OCI-LY7 (cell line): ENCODE measurements around the gene PHKG2. TPM values are rescaled to one million over a fixed set of nuclear protein-coding genes. Genes with fewer than 3 reads are reported as not detected.

Experiments
- BruUV-seq: library from RNA; stranded (reverse); fragments of 400-500 nt; replicated peaks from 2 replicates; lab custom pipeline; 2021; lab: Mats Ljungman, UMichigan
- CTCF ChIA-PET: fragments of 300-600 bp; sonication (Branson Sonifier 250); formaldehyde crosslinking; loops from one replicate; lab custom pipeline; 2022; ENCODE audit warnings: antibody characterized with exemption; ENCODE audit not compliant: unreplicated experiment; lab: Charles Lee
- POLR2A ChIA-PET: fragments of 300-600 bp; sonication (Branson Sonifier 250); formaldehyde crosslinking; loops from one replicate; lab custom pipeline; 2022; ENCODE audit warnings: antibody characterized with exemption; lab: Charles Lee
- DNase-seq: peaks from one replicate; pipeline ENCODE4 v3.0.0-alpha.2; 2015; ENCODE audit warnings: low spot score
- H2AFZ ChIP-seq: fragments of 200-600 bp; sonication (generic), shearing (Covaris generic); 2 replicates; pipeline ENCODE4 v1.6.1; 2014; ENCODE audit warnings: mild to moderate bottlenecking, antibody characterized with exemption, low read length, moderate library complexity
- H3K27ac ChIP-seq: fragments of 200-600 bp; sonication (generic); 2 replicates; pipeline ENCODE4 v1.5.1; 2014; ENCODE audit warnings: mixed run types, low read depth, mild to moderate bottlenecking, moderate library complexity, low read length, inconsistent platforms; ENCODE audit not compliant: poor library complexity, severe bottlenecking
- H3K36me3 ChIP-seq: fragments of 200-600 bp; sonication (generic); 2 replicates; pipeline ENCODE4 v1.6.1; 2014; ENCODE audit warnings: mild to moderate bottlenecking, antibody characterized with exemption, low read length, moderate library complexity, mixed read lengths; ENCODE audit not compliant: insufficient read depth
- H3K4me1 ChIP-seq: fragments of 200-600 bp; sonication (generic); 2 replicates; pipeline ENCODE4 v1.5.1; 2014; ENCODE audit warnings: mild to moderate bottlenecking, low read length; ENCODE audit not compliant: insufficient read depth, poor library complexity, severe bottlenecking
- H3K4me2 ChIP-seq: fragments of 200-600 bp; sonication (generic); 2 replicates; pipeline ENCODE4 v1.6.1; 2014; ENCODE audit warnings: mild to moderate bottlenecking, low read length
- H3K4me3 ChIP-seq: fragments of 200-600 bp; sonication (generic); 2 replicates; pipeline ENCODE4 v1.5.1; 2014; ENCODE audit warnings: mild to moderate bottlenecking, low read depth, low read length; ENCODE audit not compliant: poor library complexity, severe bottlenecking
- H3K79me2 ChIP-seq: fragments of 200-600 bp; sonication (generic); 2 replicates; pipeline ENCODE4 v1.6.1; 2016; ENCODE audit warnings: low read depth, mild to moderate bottlenecking, low read length, moderate library complexity, mixed read lengths; ENCODE audit not compliant: insufficient read depth
- H3K9me2 ChIP-seq: fragments of 200-600 bp; sonication (generic); 2 replicates; pipeline ENCODE4 v1.6.1; 2016; ENCODE audit warnings: mild to moderate bottlenecking, low read length, mixed read lengths; ENCODE audit not compliant: insufficient read depth
- H3K9me3 ChIP-seq: fragments of 200-600 bp; sonication (generic); 2 replicates; pipeline ENCODE4 v1.6.1; 2014; ENCODE audit warnings: mild to moderate bottlenecking, mixed run types, low read length, mixed read lengths
- H4K20me1 ChIP-seq: fragments of 200-600 bp; sonication (generic); 2 replicates; pipeline ENCODE4 v1.6.1; 2014; ENCODE audit warnings: mild to moderate bottlenecking, antibody characterized with exemption, low read length, moderate library complexity, mixed read lengths; ENCODE audit not compliant: insufficient read depth
- CTCF ChIP-seq: fragments of 200-600 bp; sonication (generic); conservative IDR thresholded peaks from 2 replicates; pipeline ENCODE4 v1.5.1; 2014; ENCODE audit warnings: mild to moderate bottlenecking, antibody characterized with exemption, low read length, moderate library complexity, mixed read lengths
- EZH2phosphoT487 ChIP-seq: fragments of 200-600 bp; sonication (generic); IDR thresholded peaks from 2 replicates; pipeline ENCODE4 v1.6.1; 2018; ENCODE audit warnings: low read depth, borderline replicate concordance, mild to moderate bottlenecking, mixed run types, antibody characterized with exemption, low read length, moderate library complexity, mixed read lengths
- intact Hi-C: fragments of 100-400 bp; cut with micrococcal nuclease; formaldehyde crosslinking; loops from one replicate; pipeline ENCODE4 v1.10.0; 2022; ENCODE audit not compliant: unreplicated experiment
- total RNA-seq, 2 experiments: library from RNA; depleted of rRNA in 1 of 2; stranded (reverse); fragments of >200 nt in 1 of 2; shearing (Covaris generic) in 1 of 2; gene quantifications; 2 replicates each; pipeline ENCODE4 v1.2.3, GENCODE V29; 2014 to 2022

PHKG2 gene
- total RNA-seq, 2 experiments from 2014 or later = 40.5 to 41.9 TPM

DNA sequence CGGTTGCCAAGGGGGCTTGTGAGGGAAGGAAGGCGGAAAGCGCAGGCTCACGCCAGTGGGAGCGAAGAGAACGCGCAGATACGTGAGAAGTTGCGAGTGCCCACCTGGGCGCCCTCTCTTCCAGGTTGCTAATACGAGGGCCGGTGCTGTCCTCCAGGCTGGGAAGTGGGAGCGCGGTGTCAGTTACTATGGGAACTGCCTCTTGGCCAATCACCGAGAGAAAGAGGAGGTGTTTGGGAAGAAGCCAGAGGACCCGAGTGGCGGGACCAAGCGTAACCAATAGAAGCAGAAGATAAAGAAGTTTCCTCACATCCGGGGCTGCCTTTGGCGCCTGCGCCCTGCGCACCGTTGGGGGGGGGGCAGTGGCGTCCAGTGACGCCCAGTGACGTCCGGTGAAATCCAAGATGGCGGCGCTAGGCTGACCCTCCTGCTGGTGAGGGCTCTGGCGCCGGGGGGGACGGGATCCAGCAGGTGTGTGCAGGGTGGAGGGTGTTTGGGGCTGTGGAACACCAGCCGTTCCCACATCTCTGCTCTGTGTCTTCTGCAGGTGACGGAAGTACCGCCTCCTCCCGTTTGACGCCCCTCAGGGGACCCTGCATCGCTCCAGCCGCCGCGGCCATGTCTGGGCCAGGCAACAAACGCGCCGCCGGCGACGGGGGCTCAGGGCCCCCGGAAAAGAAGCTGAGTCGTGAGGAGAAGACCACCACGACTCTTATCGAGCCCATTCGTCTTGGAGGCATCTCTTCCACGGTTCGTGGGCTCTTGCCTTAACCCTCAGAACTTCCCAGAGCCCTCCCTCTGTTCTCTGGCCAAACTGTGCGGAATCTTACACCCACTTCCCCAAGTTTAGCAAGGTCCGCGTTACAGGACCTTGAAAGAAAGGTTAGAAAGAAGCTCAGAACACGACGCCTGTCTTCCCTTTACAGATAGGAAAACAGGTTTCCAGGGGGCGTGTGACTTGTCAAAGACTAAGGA, 14.0 kb downstream of the PHKG2 start, which contains the start of the genes CFAP119 and RNF40:
Gene CFAP119 (minus strand): TSS at position 135 of the 975 bp plus-strand sequence. CDS start 314 bp downstream, outside the sequence.
Gene RNF40 (plus strand): TSS at position 395 of the 975 bp plus-strand sequence. CDS start 224 bp downstream, at position 619.
- intact Hi-C loops = loop anchor here (1.0 to 2.0 kb wide), 3 partner anchors 13 to 160 kb away; partner anchors contain the start of genes FBRS and PHKG2
- TF ChIP-seq EZH2phosphoT487 (no peak), CTCF (no peak)
- Histone ChIP-seq H3K9me3 (no peaks in the 10 kb centered on the region), H2AFZ (peak within 1 kb of the TSS; percentile 65; the same call in 1 of the 2 replicates), H3K9me2 (no peaks in the 10 kb centered on the region), H3K79me2 (peaks cover 20% of the 10 kb centered on the region; the same call in 1 of the 2 replicates), H3K4me3 (peak within 1 kb of the TSS; percentile 84), H4K20me1 (no peaks in the 10 kb centered on the region), H3K27ac (peak within 1 kb of the TSS; percentile 57), H3K4me2 (peak within 1 kb of the TSS; percentile 95), H3K36me3 (peaks cover 70% of the 10 kb centered on the region), H3K4me1 (peaks cover 50% of the 10 kb centered on the region)
- TSS peak; percentile 82 for BruUV-seq
- CTCF ChIA-PET = no interaction called here
- peak; percentile 93 for DNase-seq
- POLR2A ChIA-PET = interaction anchor here (0.6 to 1.0 kb wide), 2 partner anchors 14 to 107 kb away, joined by 4 to 5 read pairs; partner anchors contain the start of gene PHKG2

DNA sequence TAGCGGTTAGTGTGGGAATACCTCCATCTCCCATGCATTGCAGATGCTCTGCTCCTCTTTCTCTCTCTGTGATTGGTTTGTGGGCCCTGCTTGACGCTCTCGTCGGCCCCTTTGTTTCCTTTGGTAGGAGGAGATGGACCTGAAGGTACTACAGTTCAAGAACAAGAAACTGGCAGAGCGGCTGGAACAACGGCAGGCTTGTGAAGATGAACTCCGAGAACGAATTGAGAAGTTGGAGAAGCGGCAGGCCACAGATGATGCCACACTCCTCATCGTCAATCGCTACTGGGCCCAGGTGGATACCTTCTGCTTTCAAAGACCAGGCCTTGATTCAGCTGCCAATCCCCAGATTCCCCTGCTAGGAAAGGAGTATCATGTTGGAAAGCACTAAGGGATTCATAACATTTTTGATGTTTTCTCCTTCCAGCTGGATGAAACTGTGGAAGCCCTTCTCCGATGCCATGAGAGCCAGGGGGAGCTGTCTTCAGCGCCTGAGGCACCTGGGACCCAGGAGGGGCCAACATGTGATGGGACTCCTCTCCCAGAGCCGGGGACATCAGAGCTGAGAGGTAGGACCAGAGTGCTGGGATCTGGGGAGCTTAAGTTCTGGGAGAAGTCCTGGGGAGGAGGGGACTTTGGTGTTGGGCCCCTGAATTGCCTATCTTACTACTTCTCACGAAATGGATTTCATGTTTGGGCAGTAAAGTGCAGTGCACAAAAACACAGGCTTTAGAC, 14.9 kb downstream of the PHKG2 start:
- no peaks in the 10 kb centered on the region for H4K20me1 ChIP-seq
- intact Hi-C loops = loop anchor here (1.0 to 2.0 kb wide), 3 partner anchors 14 to 159 kb away; partner anchors contain the start of genes FBRS and PHKG2
- no peak for DNase-seq
- ChIA-PET CTCF (no interaction called here), POLR2A (interaction anchor here (0.6 to 1.0 kb wide), 3 partner anchors 15 to 126 kb away, joined by 4 to 5 read pairs (median 4); partner anchors contain the start of gene PHKG2)
- H3K4me3 ChIP-seq = peak overlapping the region; percentile 84
- BruUV-seq = no TSS peak
- peaks cover 58% of the 10 kb centered on the region for H3K4me1 ChIP-seq
- no peaks in the 10 kb centered on the region for H3K9me2 ChIP-seq
- peak overlapping the region; percentile 83 for H3K4me2 ChIP-seq
- H3K36me3 ChIP-seq = peaks cover 73% of the 10 kb centered on the region
- TF ChIP-seq CTCF = no peak
- no peak for TF ChIP-seq EZH2phosphoT487
- peaks cover 20% of the 10 kb centered on the region; the same call in 1 of the 2 replicates for H3K79me2 ChIP-seq
- no peak overlapping the region for H2AFZ ChIP-seq
- H3K27ac ChIP-seq = peak overlapping the region; percentile 57
- H3K9me3 ChIP-seq = no peaks in the 10 kb centered on the region
